ENCODE measurements around the gene RIMBP3B.
"Not testable (repeated sequence)": the region's sequence is repeated elsewhere in the genome, so short reads cannot be mapped to it uniquely, and the experiment has no call there.

RIMBP3B gene

DNA sequence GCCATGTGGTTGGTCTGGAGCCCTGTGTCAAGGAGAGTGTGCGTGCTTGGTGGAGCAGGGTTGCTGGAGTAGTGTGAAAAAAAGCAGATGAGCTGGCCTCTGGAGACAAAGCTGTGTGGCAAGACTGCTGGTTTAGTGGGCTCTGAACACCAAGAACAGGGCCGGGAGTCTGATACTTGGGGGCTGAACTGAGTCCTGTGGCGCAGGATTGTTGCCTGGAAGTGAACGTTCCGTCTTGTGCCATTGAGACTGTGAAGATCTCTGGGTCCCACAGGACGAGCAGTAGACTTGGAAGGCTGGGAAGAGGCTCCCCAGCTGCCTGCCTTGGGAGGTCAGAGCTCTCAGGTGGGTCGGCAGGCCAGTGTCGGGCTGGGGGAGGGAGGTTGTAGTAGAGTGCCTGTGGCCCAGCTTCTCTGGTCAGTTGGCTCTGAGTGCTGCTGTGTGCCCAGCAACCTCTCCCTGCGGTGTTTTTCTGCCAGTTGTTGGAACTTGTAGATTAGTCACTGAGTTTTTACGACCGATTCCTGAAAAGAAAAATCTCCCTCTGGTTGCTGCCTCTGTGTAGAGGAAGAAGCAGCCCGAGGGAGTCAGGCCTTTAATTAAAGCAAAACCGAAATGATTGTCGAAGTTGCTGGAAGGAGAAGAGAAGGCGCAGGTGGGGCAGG lies 35.6 kb downstream of the RIMBP3B start:
- not testable (repeated sequence) for FAIRE-seq

GRCh38 chr22:21420180-21420763 lies 36.7 kb downstream of the RIMBP3B start:
- FAIRE-seq, result not testable (repeated sequence)

GRCh38 chr22:21424084-21424709 lies 40.6 kb downstream of the RIMBP3B start:
- not testable (repeated sequence) for FAIRE-seq

DNA sequence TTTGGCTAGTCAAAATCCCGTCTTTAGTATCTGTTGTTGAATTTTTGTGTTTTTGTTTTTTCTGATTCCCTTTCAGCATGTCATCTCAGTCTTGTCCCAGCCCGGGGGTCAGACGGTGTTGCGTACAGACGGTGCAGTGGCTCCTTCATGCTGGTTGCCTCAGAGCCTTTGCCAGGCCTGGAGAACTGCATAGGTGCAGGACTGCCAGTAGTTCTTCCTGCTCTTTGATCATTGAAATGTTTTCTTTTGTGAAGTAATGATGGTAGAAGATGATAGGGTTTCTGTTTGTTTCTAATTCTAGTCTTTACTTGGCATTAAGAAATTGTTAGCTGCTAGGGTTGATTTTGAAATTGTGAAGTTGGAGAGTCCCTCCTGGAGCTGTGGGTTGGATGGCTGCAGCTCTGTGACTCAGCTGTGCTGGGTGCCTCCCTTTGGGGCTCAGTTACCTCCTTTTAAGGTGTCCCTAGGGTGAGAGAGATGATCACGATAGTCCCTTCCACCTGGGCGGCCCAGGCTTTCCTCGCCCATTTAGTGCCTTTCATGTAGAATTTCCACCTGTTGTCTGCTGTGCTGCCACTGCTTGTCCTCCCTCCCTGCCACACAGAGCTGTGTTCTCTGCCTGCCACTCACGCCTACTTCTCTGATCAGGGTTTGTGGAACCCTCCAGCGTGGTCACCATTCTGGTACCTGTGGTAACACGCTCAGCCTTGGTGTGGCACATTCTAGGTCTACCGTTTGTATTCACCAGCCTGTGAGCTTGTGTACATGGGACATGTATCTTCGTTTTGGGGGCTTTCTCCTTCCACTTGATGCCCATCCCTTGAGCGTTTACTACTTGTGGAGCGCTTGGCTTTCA lies 51.1 kb downstream of the RIMBP3B start:
- FAIRE-seq, result not testable (repeated sequence)

GRCh38 chr22:21435998-21436810 lies 52.7 kb downstream of the RIMBP3B start:
- FAIRE-seq, result not testable (repeated sequence)

GRCh38 chr22:21438013-21438412 lies 54.5 kb downstream of the RIMBP3B start:
- FAIRE-seq, result not testable (repeated sequence)
